H1 (cell line): ENCODE results near the gene SNRNP40. TPM values are rescaled to one million over a fixed set of nuclear protein-coding genes. Genes with fewer than 3 reads are reported as not detected.

Experiments
- CTCF ChIA-PET: fragments of 300-600 bp; sonication (Branson Sonifier 250); formaldehyde crosslinking; loops from one replicate; lab custom pipeline; 2021; ENCODE audit not compliant: partially characterized antibody; lab: Charles Lee
- POLR2A ChIA-PET: fragments of 300-600 bp; sonication (Branson Sonifier 250); formaldehyde crosslinking; loops from one replicate; lab custom pipeline; 2021; ENCODE audit warnings: inconsistent platforms; ENCODE audit not compliant: partially characterized antibody; lab: Charles Lee
- DNase-seq, 2 experiments: peaks; one replicate each; pipeline versions ENCODE4 v3.0.0 to v3.0.0-alpha.2; 2010 to 2022; ENCODE audit warnings: low spot score in 2 of 2, low read depth in 1 of 2, mixed read lengths in 1 of 2
- FAIRE-seq: peaks from 2 replicates; lab custom pipeline; 2011; peaks lifted over from hg19 to GRCh38; lab: Jason Lieb, UNC
- H2AFZ ChIP-seq: 2 replicates; pipeline ENCODE4 v1.8.1; 2012; ENCODE audit warnings: low read length, inconsistent platforms
- H2AK5ac ChIP-seq: 2 replicates; pipeline ENCODE4 v1.6.1; 2013; ENCODE audit warnings: low read depth, low read length
- H2BK120ac ChIP-seq: replicated peaks from 2 replicates; pipeline ENCODE3; 2013; ENCODE audit warnings: low read depth, low read length, inconsistent platforms
- H2BK12ac ChIP-seq: 2 replicates; pipeline ENCODE4 v1.6.1; 2013; ENCODE audit warnings: low read depth, low read length
- H2BK15ac ChIP-seq: 2 replicates; pipeline ENCODE4 v1.6.1; 2013; ENCODE audit warnings: low read length
- H2BK20ac ChIP-seq: 2 replicates; pipeline ENCODE4 v1.6.1; 2013; ENCODE audit warnings: low read length
- H2BK5ac ChIP-seq: 2 replicates; pipeline ENCODE4 v1.6.1; 2013; ENCODE audit warnings: low read depth, low read length
- H3K14ac ChIP-seq: 2 replicates; pipeline ENCODE4 v1.6.1; 2013; ENCODE audit warnings: inconsistent platforms; ENCODE audit not compliant: insufficient read length
- H3K18ac ChIP-seq: 2 replicates; pipeline ENCODE4 v1.6.1; 2013; ENCODE audit warnings: low read length; ENCODE audit errors: extremely low read depth
- H3K23ac ChIP-seq: 2 replicates; pipeline ENCODE4 v1.6.1; 2013; ENCODE audit warnings: inconsistent platforms; ENCODE audit not compliant: insufficient read length
- H3K23me2 ChIP-seq: 2 replicates; pipeline ENCODE4 v1.6.1; 2013; ENCODE audit warnings: low read depth, low read length
- H3K27ac ChIP-seq: 2 replicates; pipeline ENCODE4 v1.6.1; 2011; ENCODE audit warnings: low read depth, low read length, inconsistent platforms
- H3K27me3 ChIP-seq, 4 experiments: replicated peaks in 1 of 4; 1 replicate in 1 of 4; 2 replicates in 3 of 4; pipeline versions ENCODE4 v1.6.1 to v1.8.1; 2011 to 2013; ENCODE audit warnings: low read length in 3 of 4, mild to moderate bottlenecking in 3 of 4, inconsistent platforms in 2 of 4, mixed read lengths in 2 of 4, moderate library complexity in 1 of 4; ENCODE audit not compliant: control insufficient read depth in 3 of 4, insufficient read depth in 3 of 4; ENCODE audit errors: extremely low read depth in 1 of 4
- H3K36me3 ChIP-seq, 4 experiments: 2 replicates each; pipeline versions ENCODE4 v1.6.1 to v1.8.1; 2011 to 2013; ENCODE audit warnings: mild to moderate bottlenecking in 4 of 4, low read length in 3 of 4, moderate library complexity in 2 of 4, control low read depth in 1 of 4, inconsistent platforms in 1 of 4; ENCODE audit not compliant: insufficient read depth in 4 of 4, control insufficient read depth in 2 of 4
- H3K4ac ChIP-seq: replicated peaks from 2 replicates; pipeline ENCODE3; 2013; ENCODE audit warnings: low read length, low read depth, mixed read lengths, inconsistent platforms; ENCODE audit not compliant: insufficient read length
- H3K4me1 ChIP-seq, 4 experiments: replicated peaks in 1 of 4; 1 replicate in 1 of 4; 2 replicates in 3 of 4; pipeline versions ENCODE4 v1.6.1 to v1.8.1; 2011 to 2013; ENCODE audit warnings: low read length in 3 of 4, inconsistent platforms in 2 of 4, mixed read lengths in 1 of 4; ENCODE audit not compliant: insufficient read depth in 4 of 4, control insufficient read depth in 3 of 4
- H3K4me2 ChIP-seq, 2 experiments: 2 replicates each; pipeline versions ENCODE4 v1.6.1 to v1.8.1; 2011 to 2013; ENCODE audit warnings: low read depth in 2 of 2, low read length in 2 of 2, control low read depth in 1 of 2, inconsistent platforms in 1 of 2, mild to moderate bottlenecking in 1 of 2; ENCODE audit not compliant: insufficient read depth in 1 of 2
- H3K4me3 ChIP-seq, 4 experiments: fragments of 200-600, 300-600 bp in 1 of 4; sonication (generic), shearing (Covaris generic), sonication (Bioruptor Twin) in 1 of 4; 2 replicates each; pipeline versions ENCODE4 v1.5.1 to v1.8.1; 2011 to 2016; ENCODE audit warnings: low read length in 4 of 4, low read depth in 3 of 4, control low read depth in 2 of 4, inconsistent platforms in 2 of 4, mild to moderate bottlenecking in 2 of 4, mixed read lengths in 1 of 4, moderate library complexity in 1 of 4; ENCODE audit not compliant: insufficient read depth in 2 of 4; ENCODE audit errors: extremely low read depth in 1 of 4
- H3K56ac ChIP-seq: replicated peaks from 2 replicates; pipeline ENCODE3; 2013; ENCODE audit warnings: low read depth, mild to moderate bottlenecking, mixed read lengths, low read length, inconsistent platforms; ENCODE audit not compliant: insufficient read length
- H3K79me1 ChIP-seq: 2 replicates; pipeline ENCODE4 v1.6.1; 2013; ENCODE audit warnings: low read depth, low read length, control low read depth
- H3K79me2 ChIP-seq, 2 experiments: 2 replicates each; pipeline versions ENCODE4 v1.6.1 to v1.8.1; 2012 to 2013; ENCODE audit warnings: low read length in 2 of 2, mild to moderate bottlenecking in 2 of 2, inconsistent platforms in 1 of 2; ENCODE audit not compliant: insufficient read depth in 2 of 2, control insufficient read depth in 1 of 2
- H3K9ac ChIP-seq, 4 experiments: replicated peaks in 1 of 4; 1 replicate in 1 of 4; 2 replicates in 3 of 4; pipeline versions ENCODE4 v1.6.1 to v1.8.1; 2011 to 2013; ENCODE audit warnings: low read depth in 3 of 4, low read length in 3 of 4, control low read depth in 2 of 4, mild to moderate bottlenecking in 2 of 4, moderate library complexity in 2 of 4, inconsistent platforms in 1 of 4; ENCODE audit errors: extremely low read depth in 1 of 4
- H3K9me3 ChIP-seq, 2 experiments: 2 replicates each; pipeline versions ENCODE4 v1.6.1 to v1.8.1; 2012 to 2013; ENCODE audit warnings: mild to moderate bottlenecking in 2 of 2, moderate library complexity in 2 of 2, control low read depth in 1 of 2, inconsistent platforms in 1 of 2, low read depth in 1 of 2, low read length in 1 of 2, mixed read lengths in 1 of 2; ENCODE audit not compliant: insufficient read depth in 2 of 2
- H4K20me1 ChIP-seq, 2 experiments: replicated peaks in 1 of 2; 2 replicates each; pipeline versions ENCODE3 to v1.8.1; 2011 to 2013; ENCODE audit warnings: inconsistent platforms in 2 of 2, low read length in 2 of 2, mild to moderate bottlenecking in 1 of 2; ENCODE audit not compliant: insufficient read depth in 2 of 2, control insufficient read depth in 1 of 2
- H4K5ac ChIP-seq: 2 replicates; pipeline ENCODE4 v1.6.1; 2013; ENCODE audit warnings: low read length, low read depth, mixed read lengths, inconsistent platforms; ENCODE audit not compliant: insufficient read length
- H4K8ac ChIP-seq: 2 replicates; pipeline ENCODE4 v1.8.0; 2013; ENCODE audit warnings: mild to moderate bottlenecking, moderate library complexity, low read length, inconsistent platforms; ENCODE audit not compliant: insufficient read depth; ENCODE audit errors: extremely low read depth
- H4K91ac ChIP-seq: replicated peaks from 2 replicates; pipeline ENCODE3; 2013; ENCODE audit warnings: low read length, mixed read lengths, inconsistent platforms; ENCODE audit not compliant: insufficient read length
- GTF2F1 ChIP-seq: IDR thresholded peaks from 2 replicates; pipeline ENCODE4 v1.6.1; 2012; ENCODE audit warnings: low read depth, low read length, improper control_type of control experiment, borderline replicate concordance
- KDM5A ChIP-seq: fragments of 200-600 bp; IDR thresholded peaks from 2 replicates; pipeline ENCODE4 v1.7.1; 2012; ENCODE audit warnings: mild to moderate bottlenecking, low read length, inconsistent platforms, mixed read lengths
- POLR2A ChIP-seq, 2 experiments: IDR thresholded peaks; 1 replicate in 1 of 2; 2 replicates in 1 of 2; pipeline ENCODE4 v1.6.1; 2011; ENCODE audit warnings: low read depth in 2 of 2, low read length in 2 of 2, mild to moderate bottlenecking in 2 of 2; ENCODE audit errors: control extremely low read depth in 1 of 2
- RBBP5 ChIP-seq: IDR thresholded peaks from 2 replicates; pipeline ENCODE4 v1.7.1; 2012; ENCODE audit warnings: low read depth, mild to moderate bottlenecking, inconsistent platforms, low read length, moderate library complexity, borderline replicate concordance
- SP4 ChIP-seq: IDR thresholded peaks from 2 replicates; pipeline ENCODE4 v1.6.1; 2012; ENCODE audit warnings: low read length, inconsistent platforms
- WGBS, 2 experiments: shearing (Covaris generic) in 1 of 2; methylation state at CpG; one replicate each; pipeline versions ENCODE4 v1.1.6 to v1.1.7; 2013 to 2015; ENCODE audit warnings: low lambda C conversion rate in 2 of 2, mixed read lengths in 2 of 2, inconsistent platforms in 1 of 2, low coverage in 1 of 2, missing lambda C conversion rate in 1 of 2; ENCODE audit not compliant: insufficient replicate concordance in 2 of 2, insufficient coverage in 1 of 2, insufficient read length in 1 of 2; ENCODE audit errors: extremely low coverage in 1 of 2, missing lambda C conversion rate in 1 of 2; 5-methylcytosine and 5-hydroxymethylcytosine counted together
- polyA plus RNA-seq, 7 experiments: library from polyadenylated mRNA; depleted of rRNA in 3 of 7; stranded (reverse) in 5 of 7; unstranded in 2 of 7; fragments of >200 nt in 5 of 7; fragments of 200-250 nt in 2 of 7; gene quantifications; 1 replicate in 5 of 7; 2 replicates in 1 of 7; 4 replicates in 1 of 7; pipeline versions ENCODE4 v1.2.1 to v1.2.3, GENCODE V29; 2011 to 2013; ENCODE audit warnings: missing spikeins in 2 of 7, mixed read lengths in 2 of 7
- total RNA-seq: library from RNA; stranded (reverse); fragmentation: NEBNext Ultra II Directional; extraction: Animal tissue kit (Norgen Biotek cat#: 25700); gene quantifications from 2 replicates; pipeline ENCODE4 v1.2.1, GENCODE V29; 2021
- TF ChIP-seq, protein P1 (sequence below), 3 experiments: IDR thresholded peaks; 1 replicate in 2 of 3; 2 replicates in 1 of 3; pipeline versions ENCODE4 v1.5.1 to v1.6.1; 2011; ENCODE audit warnings: low read length in 3 of 3, mild to moderate bottlenecking in 3 of 3, inconsistent platforms in 2 of 3, low read depth in 1 of 3, moderate library complexity in 1 of 3; ENCODE audit not compliant: insufficient read depth in 1 of 3; ENCODE audit errors: control extremely low read depth in 1 of 3
- TF ChIP-seq, protein P2 (sequence below): IDR thresholded peaks from 2 replicates; pipeline ENCODE4 v1.6.1; 2012; ENCODE audit warnings: inconsistent platforms

SNRNP40 gene
- total and polyA plus RNA-seq, 2 of the 8 experiments (the other 6 are each of a cell fraction or from before 2014, with no cell fraction given) = 97.4 to 113 TPM

DNA sequence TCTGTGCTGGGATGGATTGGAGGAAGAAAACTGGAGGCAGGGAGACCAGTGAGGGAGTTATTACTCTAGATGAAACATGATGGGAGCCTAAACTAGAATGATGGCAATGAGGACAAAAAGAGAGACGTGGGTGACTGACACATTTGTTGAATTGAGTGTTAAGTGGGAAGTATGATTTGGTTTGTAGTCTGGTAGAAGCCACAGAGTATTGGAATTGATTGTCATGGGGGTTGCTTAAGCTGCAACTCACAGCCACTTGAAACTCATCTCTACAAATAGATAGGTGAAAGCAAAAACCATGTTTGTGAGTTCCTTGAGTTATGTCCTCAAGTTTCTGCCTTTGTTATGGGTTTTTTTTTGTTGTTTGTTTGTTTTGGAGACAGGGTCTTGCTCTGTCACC lies 47.9 kb upstream of the SNRNP40 start:
- ChIA-PET CTCF (no interaction called here), POLR2A (interaction anchor here (0.6 to 1.9 kb wide), 3 partner anchors 24 to 63 kb away, joined by 3 to 6 read pairs (median 3); partner anchors contain the start of gene FABP3)
- Histone ChIP-seq H3K79me1 (no peaks in the 10 kb centered on the region), H3K56ac (no peak overlapping the region), H4K8ac (no peak overlapping the region), H4K20me1 (no peaks in the 10 kb centered on the region), H3K36me3 (peaks cover 0 to 24% (median 11%) of the 10 kb centered on the region in 4 experiments; a peak in 7 of 8 replicates), H3K14ac (no peak overlapping the region), H3K4ac (no peak overlapping the region), H2AFZ (no peak overlapping the region), H2AK5ac (no peak overlapping the region), H3K27ac (no peak overlapping the region), H2BK5ac (no peak overlapping the region), H3K4me3 (no peak overlapping the region), H3K4me1 (no peaks in the 10 kb centered on the region), H3K27me3 (no peaks in the 10 kb centered on the region), H3K18ac (no peak overlapping the region), H3K79me2 (no peaks in the 10 kb centered on the region), H4K5ac (no peak overlapping the region), H3K23ac (no peak overlapping the region), H3K4me2 (no peak overlapping the region), H2BK12ac (no peak overlapping the region), H3K9me3 (no peaks in the 10 kb centered on the region), H2BK20ac (no peak overlapping the region), H2BK15ac (no peak overlapping the region), H3K9ac (no peak overlapping the region; a peak in 1 of 7 replicates), H3K23me2 (no peaks in the 10 kb centered on the region; the same call in 1 of the 2 replicates), H4K91ac (no peak overlapping the region), H2BK120ac (no peak overlapping the region)
- WGBS, 2 experiments = 0% methylated on average over 1 of the region's 1 CpG; no CpG with 5 or more reads in 1 of the 2 experiments
- no peak for FAIRE-seq
- no peak for DNase-seq
- no peak for TF ChIP-seq SP4
- TF ChIP-seq, protein P1, sequence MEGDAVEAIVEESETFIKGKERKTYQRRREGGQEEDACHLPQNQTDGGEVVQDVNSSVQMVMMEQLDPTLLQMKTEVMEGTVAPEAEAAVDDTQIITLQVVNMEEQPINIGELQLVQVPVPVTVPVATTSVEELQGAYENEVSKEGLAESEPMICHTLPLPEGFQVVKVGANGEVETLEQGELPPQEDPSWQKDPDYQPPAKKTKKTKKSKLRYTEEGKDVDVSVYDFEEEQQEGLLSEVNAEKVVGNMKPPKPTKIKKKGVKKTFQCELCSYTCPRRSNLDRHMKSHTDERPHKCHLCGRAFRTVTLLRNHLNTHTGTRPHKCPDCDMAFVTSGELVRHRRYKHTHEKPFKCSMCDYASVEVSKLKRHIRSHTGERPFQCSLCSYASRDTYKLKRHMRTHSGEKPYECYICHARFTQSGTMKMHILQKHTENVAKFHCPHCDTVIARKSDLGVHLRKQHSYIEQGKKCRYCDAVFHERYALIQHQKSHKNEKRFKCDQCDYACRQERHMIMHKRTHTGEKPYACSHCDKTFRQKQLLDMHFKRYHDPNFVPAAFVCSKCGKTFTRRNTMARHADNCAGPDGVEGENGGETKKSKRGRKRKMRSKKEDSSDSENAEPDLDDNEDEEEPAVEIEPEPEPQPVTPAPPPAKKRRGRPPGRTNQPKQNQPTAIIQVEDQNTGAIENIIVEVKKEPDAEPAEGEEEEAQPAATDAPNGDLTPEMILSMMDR (IDR thresholded peaks at IDR 0.05; ENCODE audit: control extremely low read depth in 1 of 3, insufficient read depth in 1 of 3, low read depth in 1 of 3, low read length in 3 of 3) = no peak
- TF ChIP-seq GTF2F1 = no peak
- no peak for TF ChIP-seq POLR2A (IDR thresholded peaks at IDR 0.05; ENCODE audit: control extremely low read depth in 1 of 2, low read depth in 2 of 2, low read length in 2 of 2)
- TF ChIP-seq, protein P2, sequence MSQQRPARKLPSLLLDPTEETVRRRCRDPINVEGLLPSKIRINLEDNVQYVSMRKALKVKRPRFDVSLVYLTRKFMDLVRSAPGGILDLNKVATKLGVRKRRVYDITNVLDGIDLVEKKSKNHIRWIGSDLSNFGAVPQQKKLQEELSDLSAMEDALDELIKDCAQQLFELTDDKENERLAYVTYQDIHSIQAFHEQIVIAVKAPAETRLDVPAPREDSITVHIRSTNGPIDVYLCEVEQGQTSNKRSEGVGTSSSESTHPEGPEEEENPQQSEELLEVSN = no peak
- TF ChIP-seq KDM5A = no peak
- no peak for TF ChIP-seq RBBP5
